T-helper 17 cell (primary cell): Measurements from ENCODE around the gene INHBB. TPM values are rescaled to one million over a fixed set of nuclear protein-coding genes. Genes with fewer than 3 reads are reported as not detected.
"Not testable (repeated sequence)": the region's sequence is repeated elsewhere in the genome, so short reads cannot be mapped to it uniquely, and the experiment has no call there.

ENCODE experiments used
- ATAC-seq: fragments of 150-1000 bp; cut with Tn5 transposase; 2 replicates; pipeline ENCODE4 v1.10.0; 2021; ENCODE audit warnings: mild to moderate bottlenecking, moderate library complexity
- DNase-seq, 3 donors: peaks; one replicate each; pipeline versions ENCODE4 v3.0.0 to v3.0.0-alpha.2; 2020 to 2021
- H3K9me3 ChIP-seq: one replicate; pipeline ENCODE4 v1.7.0; 2013; ENCODE audit warnings: low read length, mild to moderate bottlenecking; ENCODE audit not compliant: control insufficient read depth, poor library complexity, severe bottlenecking
- H3K27ac Mint-ChIP-seq: one replicate; pipeline ENCODE4 v1.8.0; 2022; ENCODE audit warnings: mild to moderate bottlenecking, moderate library complexity, mixed read lengths
- H3K27me3 Mint-ChIP-seq: one replicate; pipeline ENCODE4 v1.8.0; 2022; ENCODE audit warnings: mixed read lengths
- H3K36me3 Mint-ChIP-seq: one replicate; pipeline ENCODE4 v1.8.0; 2022; ENCODE audit warnings: low read depth, mixed read lengths
- H3K4me1 Mint-ChIP-seq: one replicate; pipeline ENCODE4 v1.8.0; 2022; ENCODE audit warnings: mild to moderate bottlenecking, mixed read lengths
- H3K4me3 Mint-ChIP-seq: one replicate; pipeline ENCODE4 v1.8.0; 2022; ENCODE audit warnings: mild to moderate bottlenecking, moderate library complexity, mixed read lengths
- total RNA-seq, 4 donors: library from RNA in 2 of 4; stranded (reverse) in 2 of 4; gene quantifications; one replicate each; pipeline ENCODE4 v1.2.3 and lab custom pipeline; 2022 to 2026

INHBB gene
- total RNA-seq, 2 donors from 2014 or later = not detected

DNA sequence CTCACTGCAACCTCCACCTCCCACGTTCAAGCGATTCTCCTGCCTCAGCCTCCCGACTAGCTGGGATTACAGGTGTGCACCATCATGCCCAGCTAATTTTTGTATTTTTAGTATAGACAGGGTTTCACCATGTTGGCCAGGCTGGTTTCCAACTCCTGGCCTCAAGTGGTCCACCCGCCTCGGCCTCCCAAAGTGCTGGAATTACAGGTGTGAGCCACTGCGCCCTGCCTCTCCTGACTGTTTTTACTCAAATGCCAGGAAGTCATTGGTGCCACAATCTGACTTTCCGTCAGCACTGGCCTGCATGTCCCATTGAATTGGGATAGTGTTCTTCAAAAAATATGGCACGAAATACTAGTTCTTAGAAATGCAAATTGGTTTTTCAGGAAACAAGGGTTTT is 35.1 kb upstream of the INHBB start:
- H3K4me3 Mint-ChIP-seq, ATAC-seq, H3K27me3 Mint-ChIP-seq, DNase-seq, H3K27ac Mint-ChIP-seq, H3K36me3 Mint-ChIP-seq, H3K9me3 ChIP-seq: not testable (repeated sequence)
- H3K4me1 Mint-ChIP-seq = peaks cover 11% of the 10 kb centered on the region

DNA sequence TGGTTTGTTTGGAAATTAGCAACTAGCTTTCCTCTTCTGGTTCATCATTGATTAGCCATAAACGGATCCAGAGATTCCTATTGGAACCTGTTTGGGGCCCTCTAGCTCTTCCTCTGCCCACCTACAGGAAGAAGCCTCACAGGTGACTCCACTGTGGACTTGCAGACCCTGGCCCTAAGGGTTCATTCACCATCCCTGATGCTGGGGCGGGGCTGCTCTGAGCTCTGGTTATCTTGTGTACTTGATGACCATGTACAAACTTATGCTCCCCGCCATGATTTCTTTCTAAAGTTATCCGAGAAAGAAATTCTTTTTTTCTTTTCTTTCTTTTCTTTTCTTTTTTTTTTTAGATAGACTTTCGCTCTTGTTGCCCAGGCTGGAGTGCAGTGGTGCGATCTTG is 33.9 kb upstream of the INHBB start:
- no peak overlapping the region for H3K4me3 Mint-ChIP-seq
- peak overlapping the region; percentile 81 for H3K27ac Mint-ChIP-seq
- no peaks in the 10 kb centered on the region for H3K9me3 ChIP-seq
- H3K4me1 Mint-ChIP-seq = peaks cover 11% of the 10 kb centered on the region
- no peaks in the 10 kb centered on the region for H3K36me3 Mint-ChIP-seq
- ATAC-seq (no peak), DNase-seq (no peak)
- H3K27me3 Mint-ChIP-seq = no peaks in the 10 kb centered on the region

DNA sequence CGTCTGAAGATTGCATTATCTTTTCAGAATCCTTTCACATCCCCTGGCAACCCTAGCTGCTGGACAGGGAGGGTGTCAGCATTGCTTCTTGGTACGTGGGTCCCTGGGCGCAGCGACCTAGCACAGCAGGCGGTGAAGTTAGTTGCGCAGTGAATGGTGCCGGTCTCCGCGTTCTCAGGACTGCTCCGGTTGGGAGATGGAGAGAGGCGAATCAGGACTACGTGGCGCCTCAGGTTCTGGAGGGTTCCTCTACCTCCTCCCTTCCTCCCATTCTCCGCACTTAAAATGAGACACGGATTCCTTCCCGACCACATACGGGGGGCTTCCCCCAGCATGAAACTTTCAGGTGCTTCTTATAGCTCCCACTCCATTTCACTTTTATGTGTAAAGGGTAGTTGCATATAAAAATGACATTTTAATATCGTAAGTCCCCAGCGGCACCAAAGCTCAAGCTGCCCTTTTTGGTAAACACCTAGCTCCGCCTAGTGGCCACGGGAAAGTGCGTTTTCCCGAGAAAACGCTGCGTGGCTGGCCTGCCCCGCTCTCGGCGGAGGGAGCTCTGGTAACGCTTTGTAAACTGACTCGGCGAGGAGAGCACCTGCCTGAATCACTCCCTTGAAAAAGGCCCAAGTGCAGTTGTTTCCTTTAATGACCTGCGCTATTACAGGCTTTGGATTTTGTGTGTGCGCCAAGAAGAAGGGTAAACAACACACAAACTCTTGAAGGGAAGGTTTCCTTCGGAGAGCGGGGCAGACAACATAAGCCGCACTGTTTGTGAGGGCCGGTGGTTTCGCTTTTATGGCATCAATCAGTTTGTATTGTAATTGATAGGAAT is 32.9 kb upstream of the INHBB start:
- H3K4me1 Mint-ChIP-seq = peaks cover 11% of the 10 kb centered on the region
- H3K36me3 Mint-ChIP-seq = no peaks in the 10 kb centered on the region
- peak; percentile 83 for ATAC-seq
- H3K9me3 ChIP-seq = no peaks in the 10 kb centered on the region
- peaks cover 1% of the 10 kb centered on the region for H3K27me3 Mint-ChIP-seq
- peak; percentile 34 to 64 (median 40) for DNase-seq
- H3K27ac Mint-ChIP-seq = peak overlapping the region; percentile 81
- H3K4me3 Mint-ChIP-seq = peak overlapping the region; percentile 63

DNA sequence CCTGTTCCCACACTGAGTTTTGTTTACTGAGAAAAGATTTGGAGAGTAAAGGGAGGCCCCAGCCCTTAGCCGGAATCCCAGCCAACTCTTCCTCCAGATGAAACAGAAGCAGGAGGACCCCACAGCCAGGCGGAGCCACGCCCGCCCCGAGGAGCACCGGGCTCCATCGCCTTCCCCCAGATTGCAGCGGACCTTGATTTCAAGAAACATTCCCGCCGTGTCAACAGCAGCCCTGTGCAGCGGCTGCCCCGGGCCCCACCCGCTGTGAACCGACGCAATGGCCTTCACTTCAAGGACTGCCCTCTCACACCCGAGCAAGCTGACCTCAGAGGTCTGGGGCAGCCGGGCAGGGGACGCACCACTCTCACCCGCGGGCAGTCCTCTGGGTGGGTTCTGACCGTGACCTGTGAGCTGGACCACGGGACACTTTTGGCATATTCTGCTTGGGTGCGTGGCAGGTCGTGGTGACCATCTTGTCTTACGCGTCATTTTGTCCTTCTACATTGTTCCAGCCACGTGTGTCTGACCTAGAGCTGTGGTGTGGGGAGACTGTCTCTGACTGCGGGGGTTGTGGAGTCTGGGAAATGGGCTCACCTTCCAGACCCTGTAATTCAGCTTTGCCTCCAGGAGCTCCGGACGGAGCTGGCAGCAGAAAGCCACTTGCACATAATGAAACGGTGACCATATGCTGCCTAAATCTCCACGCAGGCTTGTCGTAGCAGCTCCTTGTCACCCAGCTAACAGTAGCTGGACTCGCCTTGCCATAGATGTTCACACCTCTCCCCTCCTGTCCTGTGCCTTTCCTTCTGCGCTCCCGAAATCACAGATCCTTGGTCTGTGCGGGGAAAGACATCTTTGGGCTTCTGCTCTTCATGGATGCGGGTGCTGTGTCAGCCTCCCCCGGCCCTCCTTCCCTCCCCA is 32.0 kb upstream of the INHBB start:
- H3K4me1 Mint-ChIP-seq = peaks cover 11% of the 10 kb centered on the region
- no peak overlapping the region for H3K4me3 Mint-ChIP-seq
- DNase-seq (no peak), ATAC-seq (no peak)
- peaks cover 4% of the 10 kb centered on the region for H3K27me3 Mint-ChIP-seq
- H3K27ac Mint-ChIP-seq = peak overlapping the region; percentile 88
- no peaks in the 10 kb centered on the region for H3K36me3 Mint-ChIP-seq
- no peaks in the 10 kb centered on the region for H3K9me3 ChIP-seq

DNA sequence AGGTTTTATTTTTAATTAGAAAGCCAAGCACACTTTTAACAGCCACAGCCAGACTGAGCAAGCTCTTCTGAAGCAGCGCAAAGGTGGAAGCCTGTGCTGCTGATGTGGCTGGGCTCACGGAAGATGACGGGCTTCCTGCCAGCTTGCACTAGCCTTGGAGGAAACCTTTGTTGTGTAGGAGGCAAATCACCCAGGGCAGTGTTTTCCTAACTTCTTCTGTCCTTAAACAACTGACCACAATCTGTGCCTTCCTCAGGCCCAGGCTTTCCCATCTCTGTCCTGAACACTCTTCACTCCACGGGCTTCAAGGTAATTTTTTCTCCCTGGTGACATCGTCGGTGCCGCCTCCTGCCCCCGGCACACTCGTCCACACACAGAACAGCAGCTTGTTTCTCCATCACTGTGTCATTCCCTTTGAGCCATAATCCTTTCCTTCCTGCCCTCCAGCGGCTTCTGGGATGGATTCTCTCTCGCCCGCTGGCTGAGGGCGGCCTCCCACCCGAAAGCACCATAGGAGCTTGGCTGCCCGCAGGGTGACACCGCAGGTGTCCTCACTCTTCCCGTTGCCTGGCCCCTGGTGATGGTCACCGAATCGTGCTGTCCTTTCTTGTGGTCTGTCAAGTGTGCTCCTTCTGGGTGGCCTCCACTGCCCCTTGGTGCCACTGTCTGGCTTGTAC is 31.1 kb upstream of the INHBB start:
- ATAC-seq (peak; percentile 45), DNase-seq (no peak)
- H3K4me3 Mint-ChIP-seq = peak overlapping the region; percentile 84
- H3K27me3 Mint-ChIP-seq = peaks cover 4% of the 10 kb centered on the region
- H3K36me3 Mint-ChIP-seq = no peaks in the 10 kb centered on the region
- no peaks in the 10 kb centered on the region for H3K9me3 ChIP-seq
- peak overlapping the region; percentile 88 for H3K27ac Mint-ChIP-seq
- peaks cover 11% of the 10 kb centered on the region for H3K4me1 Mint-ChIP-seq

- no peak for DNase-seq
- ATAC-seq = no peak
- peak overlapping the region; percentile 84 for H3K4me3 Mint-ChIP-seq
- H3K4me1 Mint-ChIP-seq = peaks cover 11% of the 10 kb centered on the region
- peak overlapping the region; percentile 88 for H3K27ac Mint-ChIP-seq
- H3K9me3 ChIP-seq = no peaks in the 10 kb centered on the region
- H3K27me3 Mint-ChIP-seq = peaks cover 4% of the 10 kb centered on the region
- no peaks in the 10 kb centered on the region for H3K36me3 Mint-ChIP-seq
Measured at GRCh38 chr2:120315367-120316033, 30.4 kb upstream of the INHBB start.

GRCh38 chr2:120316071-120316470 is 29.9 kb upstream of the INHBB start:
- no peaks in the 10 kb centered on the region for H3K9me3 ChIP-seq
- no peak overlapping the region for H3K27ac Mint-ChIP-seq
- H3K27me3 Mint-ChIP-seq = peaks cover 4% of the 10 kb centered on the region
- ATAC-seq = no peak
- no peaks in the 10 kb centered on the region for H3K36me3 Mint-ChIP-seq
- DNase-seq = no peak
- peaks cover 11% of the 10 kb centered on the region for H3K4me1 Mint-ChIP-seq
- H3K4me3 Mint-ChIP-seq = no peak overlapping the region

DNA sequence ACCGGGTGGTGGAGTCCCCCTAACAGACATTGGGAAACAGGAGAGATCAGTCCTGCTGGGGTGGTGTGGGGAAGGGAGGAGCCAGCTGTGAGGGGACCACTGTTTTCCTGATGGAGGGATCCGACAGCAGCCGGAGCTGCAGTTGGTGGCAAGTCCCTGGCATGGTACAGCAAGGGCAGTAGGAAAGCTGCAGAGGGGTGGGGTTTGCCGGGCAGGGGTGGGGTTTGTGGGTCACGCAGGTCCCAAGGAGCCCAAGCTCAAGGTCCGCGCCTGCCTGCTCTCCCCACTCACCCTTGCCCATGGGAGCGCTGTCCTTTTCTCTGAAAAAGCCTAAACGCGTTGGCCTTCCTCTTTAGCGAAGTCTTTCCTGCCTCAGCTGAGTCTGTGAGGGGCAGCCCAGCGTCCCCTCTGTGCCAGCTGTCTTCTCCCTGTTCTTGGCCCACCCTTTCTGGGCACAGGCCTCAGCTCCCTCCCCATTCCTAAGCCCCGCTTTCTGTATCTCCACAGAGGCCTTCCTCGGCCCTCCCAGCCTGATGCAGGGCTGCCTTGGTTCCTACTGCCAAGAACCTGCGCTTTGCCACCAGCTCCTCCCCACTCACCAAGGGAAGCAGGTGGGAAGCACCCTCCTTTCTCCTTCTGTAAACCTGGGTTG is 29.3 kb upstream of the INHBB start:
- no peak for ATAC-seq
- H3K4me1 Mint-ChIP-seq = peaks cover 11% of the 10 kb centered on the region
- H3K27me3 Mint-ChIP-seq = peaks cover 4% of the 10 kb centered on the region
- no peak for DNase-seq
- no peak overlapping the region for H3K27ac Mint-ChIP-seq
- H3K9me3 ChIP-seq = no peaks in the 10 kb centered on the region
- H3K4me3 Mint-ChIP-seq = no peak overlapping the region
- no peaks in the 10 kb centered on the region for H3K36me3 Mint-ChIP-seq

DNA sequence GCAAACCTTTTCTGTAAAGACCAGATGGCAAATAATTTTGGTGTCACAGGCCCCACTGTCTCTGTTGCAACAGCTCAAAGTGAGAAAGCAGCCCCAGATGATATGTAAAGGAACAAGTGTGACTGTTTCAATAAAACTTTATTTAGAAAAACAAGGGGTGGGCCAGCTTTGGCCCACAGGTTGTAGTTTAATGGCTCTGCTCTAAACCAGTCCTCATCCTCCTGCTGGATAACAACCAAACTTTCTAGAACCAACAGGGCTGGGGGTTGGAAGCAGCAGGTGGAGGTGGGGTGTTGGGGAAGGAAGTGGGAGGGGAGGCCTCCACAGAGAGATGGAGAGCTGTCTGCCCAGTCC is 28.8 kb upstream of the INHBB start:
- Mint-ChIP-seq H3K4me1 (peaks cover 11% of the 10 kb centered on the region), H3K27me3 (peaks cover 4% of the 10 kb centered on the region), H3K36me3 (no peaks in the 10 kb centered on the region), H3K27ac (no peak overlapping the region), H3K4me3 (no peak overlapping the region)
- no peak for DNase-seq
- ATAC-seq = no peak
- H3K9me3 ChIP-seq = no peaks in the 10 kb centered on the region

DNA sequence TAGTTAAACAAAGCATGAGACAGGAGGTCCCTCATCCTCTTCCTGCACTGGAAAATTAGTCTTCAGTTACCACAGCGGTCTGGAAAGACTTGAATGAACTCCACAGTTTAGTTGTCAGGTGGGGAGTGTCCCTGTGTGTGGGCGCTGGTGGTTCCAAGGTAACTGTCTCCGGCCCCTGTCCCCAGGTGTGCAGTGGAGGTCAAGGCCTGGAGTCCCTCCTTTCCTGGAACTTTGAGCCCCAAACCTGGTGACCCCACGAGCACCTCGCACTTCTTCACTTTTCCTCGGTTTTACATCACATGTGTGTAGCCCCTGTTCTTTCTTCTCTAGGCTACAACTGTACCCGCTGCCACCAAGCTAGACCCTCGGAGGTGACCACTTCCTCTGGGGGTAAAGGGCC is 28.0 kb upstream of the INHBB start:
- DNase-seq (no peak), ATAC-seq (no peak)
- Mint-ChIP-seq H3K4me3 (no peak overlapping the region), H3K27ac (no peak overlapping the region), H3K36me3 (no peaks in the 10 kb centered on the region), H3K27me3 (peaks cover 4% of the 10 kb centered on the region), H3K4me1 (peaks cover 11% of the 10 kb centered on the region)
- no peaks in the 10 kb centered on the region for H3K9me3 ChIP-seq

DNA sequence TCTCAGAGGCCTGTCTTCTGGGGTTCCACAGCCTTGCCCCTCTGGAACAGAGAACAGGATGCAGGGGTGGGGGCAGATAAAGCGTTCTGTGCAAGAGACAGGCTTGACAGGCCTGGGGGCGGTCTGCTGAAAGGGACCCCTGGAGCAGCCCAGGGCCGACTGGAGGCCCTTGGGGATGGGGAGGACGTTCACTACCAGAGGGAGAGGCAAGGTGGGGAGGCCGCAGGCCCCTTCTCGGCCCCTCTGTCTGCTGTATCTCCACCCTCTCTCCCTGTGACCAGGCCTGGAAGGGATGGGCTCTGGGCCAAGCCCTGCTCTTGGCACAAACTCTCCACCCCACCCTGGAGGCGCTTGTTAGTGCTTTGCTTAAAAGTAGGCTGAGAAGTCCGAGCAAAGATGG is 27.3 kb upstream of the INHBB start:
- no peaks in the 10 kb centered on the region for H3K9me3 ChIP-seq
- H3K27ac Mint-ChIP-seq = no peak overlapping the region
- peaks cover 10% of the 10 kb centered on the region for H3K27me3 Mint-ChIP-seq
- no peak overlapping the region for H3K4me3 Mint-ChIP-seq
- H3K36me3 Mint-ChIP-seq = no peaks in the 10 kb centered on the region
- DNase-seq (no peak), ATAC-seq (no peak)
- peaks cover 11% of the 10 kb centered on the region for H3K4me1 Mint-ChIP-seq

DNA sequence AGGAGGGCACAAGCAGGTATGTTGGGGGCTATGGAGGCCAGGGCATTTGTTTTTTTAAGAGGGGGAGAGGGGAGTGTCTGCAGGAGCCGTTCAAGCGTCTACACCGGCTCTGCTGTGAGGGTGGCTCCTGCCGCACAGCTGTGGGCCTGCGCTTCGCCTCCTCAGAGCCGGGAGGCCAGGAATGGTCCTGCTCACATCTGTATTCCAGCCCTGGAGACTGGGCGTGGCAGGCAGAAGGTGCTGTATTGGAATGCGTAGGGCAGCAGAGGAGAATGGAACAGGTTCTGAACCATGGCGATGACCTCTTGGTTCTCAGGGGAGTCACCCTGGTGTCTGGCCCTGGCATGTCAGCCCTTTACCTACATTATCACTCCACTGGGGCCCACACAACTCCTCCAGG is 26.8 kb upstream of the INHBB start:
- peaks cover 14% of the 10 kb centered on the region for H3K27me3 Mint-ChIP-seq
- H3K36me3 Mint-ChIP-seq = no peaks in the 10 kb centered on the region
- no peak overlapping the region for H3K27ac Mint-ChIP-seq
- DNase-seq (no peak), ATAC-seq (no peak)
- no peaks in the 10 kb centered on the region for H3K9me3 ChIP-seq
- no peak overlapping the region for H3K4me3 Mint-ChIP-seq
- peaks cover 9% of the 10 kb centered on the region for H3K4me1 Mint-ChIP-seq
